Sigmoid colon (tissue), 7 donors: Measurements from ENCODE around the gene CHD8. TPM values are rescaled to one million over a fixed set of nuclear protein-coding genes. Genes with fewer than 3 reads are reported as not detected.

Source experiments
- DNase-seq: peaks from one replicate; pipeline ENCODE4 v3.0.0-alpha.2; 2019
- H3K27ac ChIP-seq, 4 donors: fragments of 200-600 bp; sonication (generic); one replicate each; pipeline ENCODE4 v1.5.1; 2016 to 2019; ENCODE audit warnings: mild to moderate bottlenecking in 1 of 4
- H3K27me3 ChIP-seq, 3 donors: fragments of 200-600 bp; sonication (generic); one replicate each; pipeline ENCODE4 v1.5.1; 2019; ENCODE audit warnings: mild to moderate bottlenecking in 1 of 3
- H3K36me3 ChIP-seq, 4 donors: fragments of 200-600 bp; sonication (generic); one replicate each; pipeline ENCODE4 v1.5.1; 2016 to 2019
- H3K4me1 ChIP-seq, 4 donors: fragments of 200-600 bp; sonication (generic); one replicate each; pipeline ENCODE4 v1.5.1; 2017 to 2019
- H3K4me3 ChIP-seq, 4 donors: fragments of 200-600 bp; sonication (generic); one replicate each; pipeline ENCODE4 v1.5.1; 2017 to 2019; ENCODE audit warnings: mild to moderate bottlenecking in 2 of 4, moderate library complexity in 1 of 4
- H3K9me3 ChIP-seq, 4 donors: fragments of 200-600 bp in 3 of 4; sonication (generic) in 3 of 4; one replicate each; pipeline versions ENCODE4 v1.5.1 to v1.6.1; 2013 to 2019
- CTCF ChIP-seq, 4 experiments: fragments of 450-650 bp in 3 of 4; fragments of 200-600 bp in 1 of 4; IDR thresholded peaks; one replicate each; pipeline ENCODE4 v1.5.1; 2016 to 2019; ENCODE audit warnings: antibody characterized with exemption in 4 of 4, mild to moderate bottlenecking in 3 of 4, moderate library complexity in 2 of 4
- EP300 ChIP-seq, 4 donors: sonication (generic); formaldehyde crosslinking; IDR thresholded peaks; one replicate each; pipeline ENCODE4 v1.6.1; 2017; ENCODE audit warnings: antibody characterized with exemption in 4 of 4
- POLR2A ChIP-seq, 2 donors: fragments of 450-650 bp; IDR thresholded peaks; one replicate each; pipeline ENCODE4 v1.6.1; 2016; ENCODE audit warnings: antibody characterized with exemption in 2 of 2, mild to moderate bottlenecking in 2 of 2, moderate library complexity in 2 of 2
- POLR2AphosphoS5 ChIP-seq, 4 donors: sonication (generic); formaldehyde crosslinking; IDR thresholded peaks; one replicate each; pipeline ENCODE4 v1.6.1; 2017; ENCODE audit warnings: antibody characterized with exemption in 4 of 4
- WGBS, 2 donors: extraction: QIAGEN DNeasy Blood & Tissue Kit; methylation state at CpG; one replicate each; pipeline ENCODE4 v1.1.7; 2013; 5-methylcytosine and 5-hydroxymethylcytosine counted together
- intact Hi-C: fragments of 100-400 bp; cut with DNase I; formaldehyde crosslinking; loops from one replicate; pipeline ENCODE4 v1.15.1; 2023
- polyA plus RNA-seq, 3 donors: library from polyadenylated mRNA; stranded (reverse); fragments of 200-250 nt; gene quantifications; one replicate each; pipeline ENCODE4 v1.2.3, GENCODE V29; 2013
- total RNA-seq, 4 donors: library from RNA; depleted of rRNA; stranded (reverse); fragments of >200 nt; gene quantifications; one replicate each; pipeline ENCODE4 v1.1.0, GENCODE V29; 2016
- donor health status: healthy with polysubstance abuse.
- donor health status: Bipolar disorder and iron deficiency.
- donor health status: healthy.

CHD8 gene
- total and polyA plus RNA-seq, 7 donors = 9.0 to 53.5 (median 36.0) TPM

GRCh38 chr14:21406213-21406612 lies 49.7 kb downstream of the CHD8 start:
- no peak for DNase-seq
- intact Hi-C loops = loop anchor here (5.0 kb wide), 1 partner anchor 44 kb away; no protein-coding TSS in a partner anchor
- TF ChIP-seq POLR2A (IDR thresholded peaks at IDR 0.05) = no peak
- TF ChIP-seq EP300 (IDR thresholded peaks at IDR 0.05) = no peak
- no peak for TF ChIP-seq CTCF (IDR thresholded peaks at IDR 0.05)
- TF ChIP-seq POLR2AphosphoS5 (IDR thresholded peaks at IDR 0.05) = no peak
- no peak overlapping the region for H3K27ac ChIP-seq
- H3K4me1 ChIP-seq = no peaks in the 10 kb centered on the region
- no peaks in the 10 kb centered on the region for H3K9me3 ChIP-seq
- H3K4me3 ChIP-seq = no peak overlapping the region
- peaks cover 62 to 100% (median 83%) of the 10 kb centered on the region in 4 donors for H3K36me3 ChIP-seq
- no peaks in the 10 kb centered on the region for H3K27me3 ChIP-seq

- H3K4me3 ChIP-seq = no peak overlapping the region
- H3K4me1 ChIP-seq = no peaks in the 10 kb centered on the region
- no peaks in the 10 kb centered on the region for H3K27me3 ChIP-seq
- no peak for DNase-seq
- intact Hi-C loops = loop anchor here (5.0 kb wide), 1 partner anchor 43 kb away; no protein-coding TSS in a partner anchor
- peaks cover 59 to 100% (median 87%) of the 10 kb centered on the region in 4 donors for H3K36me3 ChIP-seq
- no peaks in the 10 kb centered on the region for H3K9me3 ChIP-seq
- WGBS, 2 donors = 88 to 92% methylated on average over 3 of the region's 3 CpGs
- H3K27ac ChIP-seq = no peak overlapping the region
- TF ChIP-seq CTCF (IDR thresholded peaks at IDR 0.05) (no peak), POLR2AphosphoS5 (IDR thresholded peaks at IDR 0.05) (no peak), POLR2A (IDR thresholded peaks at IDR 0.05) (no peak), EP300 (IDR thresholded peaks at IDR 0.05) (no peak)
Observed at GRCh38 chr14:21405097-21405496, 50.8 kb downstream of the CHD8 start.

GRCh38 chr14:21399311-21399870 lies 56.5 kb downstream of the CHD8 start:
- H3K9me3 ChIP-seq = no peaks in the 10 kb centered on the region
- H3K36me3 ChIP-seq = peaks cover 63 to 100% (median 94%) of the 10 kb centered on the region in 4 donors
- H3K4me1 ChIP-seq = no peaks in the 10 kb centered on the region
- DNase-seq = no peak
- no peak overlapping the region for H3K4me3 ChIP-seq
- 98 to 99% methylated on average over 5 of the region's 5 CpGs for WGBS, 2 donors
- TF ChIP-seq EP300 (IDR thresholded peaks at IDR 0.05) = no peak
- no peak for TF ChIP-seq POLR2AphosphoS5 (IDR thresholded peaks at IDR 0.05)
- H3K27ac ChIP-seq = no peak overlapping the region
- intact Hi-C loops = no loop called here
- H3K27me3 ChIP-seq = no peaks in the 10 kb centered on the region

- Histone ChIP-seq H3K9me3 (no peaks in the 10 kb centered on the region), H3K4me1 (no peaks in the 10 kb centered on the region), H3K27me3 (no peaks in the 10 kb centered on the region), H3K36me3 (peaks cover 67 to 100% (median 96%) of the 10 kb centered on the region in 4 donors), H3K27ac (no peak overlapping the region), H3K4me3 (no peak overlapping the region)
- DNase-seq = no peak
- 96% methylated on average over 4 of the region's 4 CpGs for WGBS, 2 donors
- intact Hi-C loops = no loop called here
- no peak for TF ChIP-seq CTCF (IDR thresholded peaks at IDR 0.05)
- no peak for TF ChIP-seq EP300 (IDR thresholded peaks at IDR 0.05)
- no peak for TF ChIP-seq POLR2A (IDR thresholded peaks at IDR 0.05)
Observed at GRCh38 chr14:21398901-21399300, 57.0 kb downstream of the CHD8 start.

- no peaks in the 10 kb centered on the region for H3K4me1 ChIP-seq
- DNase-seq = no peak
- peaks cover 67 to 100% (median 93%) of the 10 kb centered on the region in 4 donors for H3K36me3 ChIP-seq
- TF ChIP-seq POLR2A (IDR thresholded peaks at IDR 0.05) (no peak), EP300 (IDR thresholded peaks at IDR 0.05) (no peak), POLR2AphosphoS5 (IDR thresholded peaks at IDR 0.05) (no peak), CTCF (IDR thresholded peaks at IDR 0.05) (no peak)
- no peak overlapping the region for H3K27ac ChIP-seq
- 0 to 40% methylated on average over 1 of the region's 1 CpG for WGBS, 2 donors
- intact Hi-C loops = no loop called here
- no peaks in the 10 kb centered on the region for H3K9me3 ChIP-seq
- H3K27me3 ChIP-seq = no peaks in the 10 kb centered on the region
- H3K4me3 ChIP-seq = no peak overlapping the region
Observed at GRCh38 chr14:21395450-21395849, 60.5 kb downstream of the CHD8 start.
